Measurements from ENCODE around the gene SEC61A2.

DNA sequence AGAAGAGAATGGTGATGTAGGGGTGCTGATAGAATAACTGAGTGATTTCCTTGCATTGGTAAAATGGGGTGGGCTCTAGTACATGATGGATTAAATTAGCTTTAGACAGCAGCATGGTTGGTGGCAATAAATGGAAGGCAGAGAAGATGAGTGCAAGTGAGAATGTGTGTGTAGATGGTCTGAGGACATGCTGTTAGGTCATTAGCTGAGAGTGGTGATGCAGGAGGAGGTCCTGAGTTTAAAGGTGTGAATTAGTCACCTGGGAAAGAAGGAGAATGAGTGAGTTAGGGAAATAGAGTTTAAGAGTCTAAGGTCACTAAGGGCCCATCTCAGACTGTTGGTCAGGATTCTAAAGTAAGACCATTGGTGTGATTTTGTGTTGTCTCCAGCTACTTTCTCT is 17.9 kb upstream of the SEC61A2 start:
- TF ChIP-seq, protein P1, sequence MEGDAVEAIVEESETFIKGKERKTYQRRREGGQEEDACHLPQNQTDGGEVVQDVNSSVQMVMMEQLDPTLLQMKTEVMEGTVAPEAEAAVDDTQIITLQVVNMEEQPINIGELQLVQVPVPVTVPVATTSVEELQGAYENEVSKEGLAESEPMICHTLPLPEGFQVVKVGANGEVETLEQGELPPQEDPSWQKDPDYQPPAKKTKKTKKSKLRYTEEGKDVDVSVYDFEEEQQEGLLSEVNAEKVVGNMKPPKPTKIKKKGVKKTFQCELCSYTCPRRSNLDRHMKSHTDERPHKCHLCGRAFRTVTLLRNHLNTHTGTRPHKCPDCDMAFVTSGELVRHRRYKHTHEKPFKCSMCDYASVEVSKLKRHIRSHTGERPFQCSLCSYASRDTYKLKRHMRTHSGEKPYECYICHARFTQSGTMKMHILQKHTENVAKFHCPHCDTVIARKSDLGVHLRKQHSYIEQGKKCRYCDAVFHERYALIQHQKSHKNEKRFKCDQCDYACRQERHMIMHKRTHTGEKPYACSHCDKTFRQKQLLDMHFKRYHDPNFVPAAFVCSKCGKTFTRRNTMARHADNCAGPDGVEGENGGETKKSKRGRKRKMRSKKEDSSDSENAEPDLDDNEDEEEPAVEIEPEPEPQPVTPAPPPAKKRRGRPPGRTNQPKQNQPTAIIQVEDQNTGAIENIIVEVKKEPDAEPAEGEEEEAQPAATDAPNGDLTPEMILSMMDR (conservative IDR thresholded peaks at IDR 0.05; ENCODE audit: low read depth, low read length): no peak
- TF ChIP-seq SMC3 (IDR thresholded peaks at IDR 0.05; ENCODE audit: low read depth, low read length): no peak
- TF ChIP-seq FOS (IDR thresholded peaks at IDR 0.05; ENCODE audit: low read depth, low read length): no peak
- TF ChIP-seq RFX5 (IDR thresholded peaks at IDR 0.05; ENCODE audit: low read depth, low read length): no peak
- TF ChIP-seq POLR2A (IDR thresholded peaks at IDR 0.05; ENCODE audit: low read depth, low read length): no peak
- no peak for TF ChIP-seq MAZ (IDR thresholded peaks at IDR 0.05; ENCODE audit: borderline replicate concordance, low read depth, low read length)
- no peak for TF ChIP-seq RCOR1 (IDR thresholded peaks at IDR 0.05; ENCODE audit: insufficient replicate concordance, low read length)
- TF ChIP-seq, protein P2, sequence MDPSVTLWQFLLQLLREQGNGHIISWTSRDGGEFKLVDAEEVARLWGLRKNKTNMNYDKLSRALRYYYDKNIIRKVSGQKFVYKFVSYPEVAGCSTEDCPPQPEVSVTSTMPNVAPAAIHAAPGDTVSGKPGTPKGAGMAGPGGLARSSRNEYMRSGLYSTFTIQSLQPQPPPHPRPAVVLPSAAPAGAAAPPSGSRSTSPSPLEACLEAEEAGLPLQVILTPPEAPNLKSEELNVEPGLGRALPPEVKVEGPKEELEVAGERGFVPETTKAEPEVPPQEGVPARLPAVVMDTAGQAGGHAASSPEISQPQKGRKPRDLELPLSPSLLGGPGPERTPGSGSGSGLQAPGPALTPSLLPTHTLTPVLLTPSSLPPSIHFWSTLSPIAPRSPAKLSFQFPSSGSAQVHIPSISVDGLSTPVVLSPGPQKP (IDR thresholded peaks at IDR 0.05; ENCODE audit: borderline replicate concordance, low read depth, low read length): no peak
- no peak for TF ChIP-seq MAFK (IDR thresholded peaks at IDR 0.05; ENCODE audit: low read depth, low read length)
- no peak for TF ChIP-seq CHD1 (IDR thresholded peaks at IDR 0.05; ENCODE audit: low read depth, low read length)
- no peak for TF ChIP-seq NFE2L2 (IDR thresholded peaks at IDR 0.05; ENCODE audit: low read depth, low read length)
- TF ChIP-seq MXI1 (IDR thresholded peaks at IDR 0.05; ENCODE audit: borderline replicate concordance, low read depth, low read length): no peak
- no peak for TF ChIP-seq RAD21 (IDR thresholded peaks at IDR 0.05; ENCODE audit: low read length)
